GM10266 (cell line): Measurements from ENCODE around the gene ODC1.

Source experiments
- DNase-seq: peaks from one replicate; pipeline ENCODE4 v3.0.0; 2012; ENCODE audit errors: extremely low spot score
- CTCF ChIP-seq: IDR thresholded peaks from 2 replicates; pipeline ENCODE4 v1.5.1; 2012; ENCODE audit warnings: mild to moderate bottlenecking, low read depth; ENCODE audit not compliant: control insufficient read depth, insufficient read depth; ENCODE audit errors: missing control alignments

Gene ODC1

GRCh38 chr2:10477443-10478297 is 29.5 kb upstream of the ODC1 start:
- TF ChIP-seq CTCF: no peak
- DNase-seq: no peak

GRCh38 chr2:10476723-10477442 is 28.8 kb upstream of the ODC1 start:
- TF ChIP-seq CTCF: no peak
- no peak for DNase-seq

- no peak for TF ChIP-seq CTCF
These were observed 27.9 kb upstream of the ODC1 start for GRCh38 chr2:10475811-10476660.

GRCh38 chr2:10475221-10475722 is 27.1 kb upstream of the ODC1 start:
- TF ChIP-seq CTCF: no peak
- no peak for DNase-seq

More at GRCh38 chr2:10475811-10476660, 27.9 kb upstream of the ODC1 start:
- no peak for DNase-seq

- DNase-seq: no peak
- TF ChIP-seq CTCF: no peak
These were observed 25.1 kb upstream of the ODC1 start for GRCh38 chr2:10473121-10473756.

GRCh38 chr2:10471955-10472354 is 23.8 kb upstream of the ODC1 start:
- DNase-seq: no peak
- no peak for TF ChIP-seq CTCF
